IPS-15b (cell line): ENCODE data around the gene SLC35F2.

Source experiments
- H3K27me3 ChIP-seq: one replicate; pipeline ENCODE4 v1.6.1; 2013; ENCODE audit warnings: low read length; ENCODE audit not compliant: control insufficient read depth, insufficient read depth
- H3K36me3 ChIP-seq: one replicate; pipeline ENCODE4 v1.6.1; 2013; ENCODE audit warnings: low read length; ENCODE audit not compliant: control insufficient read depth, insufficient read depth
- H3K4me1 ChIP-seq: one replicate; pipeline ENCODE4 v1.6.1; 2013; ENCODE audit warnings: mild to moderate bottlenecking, low read length; ENCODE audit not compliant: control insufficient read depth, insufficient read depth
- H3K4me3 ChIP-seq: one replicate; pipeline ENCODE4 v1.5.1; 2013; ENCODE audit warnings: low read depth, low read length
- H3K9ac ChIP-seq: one replicate; pipeline ENCODE4 v1.6.1; 2013; ENCODE audit warnings: low read depth, mild to moderate bottlenecking, low read length
- H3K9me3 ChIP-seq: one replicate; pipeline ENCODE4 v1.6.1; 2013; ENCODE audit warnings: mild to moderate bottlenecking, low read length; ENCODE audit not compliant: control insufficient read depth, insufficient read depth

The SLC35F2 gene

DNA sequence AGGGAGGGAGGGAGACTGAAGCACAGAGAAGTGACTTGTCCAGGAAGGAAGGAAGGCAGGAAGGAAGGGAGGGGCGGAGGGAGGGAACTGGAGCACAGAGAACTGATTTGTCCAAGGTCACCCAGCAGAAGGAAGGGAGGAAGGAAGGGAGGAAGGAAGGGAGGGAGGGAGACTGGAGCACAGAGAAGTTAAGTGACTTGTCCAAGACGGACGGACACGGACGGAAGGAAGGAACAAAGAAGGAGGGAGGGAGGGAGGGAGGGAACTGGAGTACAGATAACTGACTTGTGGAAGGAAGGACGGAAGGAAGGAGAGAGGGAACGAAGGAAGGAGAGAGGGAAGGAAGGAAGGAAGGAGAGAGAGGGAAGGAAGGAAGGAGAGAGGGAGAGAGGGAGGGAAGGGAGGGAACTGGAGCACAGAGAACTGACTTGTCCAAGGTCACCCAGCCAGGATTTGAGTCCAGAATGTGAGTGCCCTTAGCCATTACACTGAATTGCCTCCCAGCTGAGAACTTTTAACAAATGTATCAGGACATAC, 1.5 kb downstream of the SLC35F2 start:
- H3K9me3 ChIP-seq, result no peaks in the 10 kb centered on the region
- peak overlapping the region; percentile 91 for H3K4me3 ChIP-seq
- H3K36me3 ChIP-seq, result no peaks in the 10 kb centered on the region
- peaks cover 10% of the 10 kb centered on the region for H3K27me3 ChIP-seq
- H3K4me1 ChIP-seq, result peaks cover 4% of the 10 kb centered on the region
- H3K9ac ChIP-seq, result no peak overlapping the region

DNA sequence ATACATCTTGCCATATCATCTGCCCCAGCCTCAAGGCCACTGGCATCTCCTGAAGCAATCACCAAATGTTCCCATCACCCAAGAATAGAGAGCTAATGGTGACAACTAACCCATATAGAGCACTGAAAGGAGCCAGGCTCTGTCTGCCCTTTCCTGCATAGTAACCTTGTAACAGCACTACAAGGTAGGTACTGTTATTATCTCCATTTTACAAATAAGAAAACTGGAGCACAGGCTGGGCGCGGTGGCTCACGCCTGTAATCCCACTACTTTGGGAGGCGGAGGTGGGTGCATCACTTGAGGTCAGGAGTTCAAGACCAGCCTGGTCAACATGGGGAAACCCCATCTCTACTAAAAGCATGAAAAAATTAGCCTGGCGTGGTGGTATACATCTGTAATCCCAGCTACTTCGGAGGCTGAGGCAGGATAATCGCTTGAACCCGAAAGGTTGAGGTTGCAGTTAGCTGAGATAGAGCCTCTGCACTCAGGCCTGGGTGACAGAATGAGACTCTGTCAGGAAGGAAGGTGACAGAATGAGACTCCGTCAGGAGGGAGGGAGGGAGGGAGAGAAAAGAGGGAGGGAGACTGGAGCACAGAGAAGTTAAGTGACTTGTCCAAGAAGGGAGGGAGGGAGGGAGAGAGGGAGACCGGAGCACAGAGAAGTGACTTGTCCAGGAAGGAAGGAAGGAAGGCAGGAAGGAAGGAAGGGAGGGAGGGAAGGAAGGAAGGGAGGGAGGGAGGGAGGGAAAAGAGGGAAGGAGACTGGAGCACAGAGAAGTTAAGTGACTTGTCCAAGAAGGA, 2.2 kb downstream of the SLC35F2 start:
- no peaks in the 10 kb centered on the region for H3K36me3 ChIP-seq
- peaks cover 4% of the 10 kb centered on the region for H3K4me1 ChIP-seq
- no peak overlapping the region for H3K9ac ChIP-seq
- peaks cover 10% of the 10 kb centered on the region for H3K27me3 ChIP-seq
- no peaks in the 10 kb centered on the region for H3K9me3 ChIP-seq
- H3K4me3 ChIP-seq, result peak overlapping the region; percentile 91

DNA sequence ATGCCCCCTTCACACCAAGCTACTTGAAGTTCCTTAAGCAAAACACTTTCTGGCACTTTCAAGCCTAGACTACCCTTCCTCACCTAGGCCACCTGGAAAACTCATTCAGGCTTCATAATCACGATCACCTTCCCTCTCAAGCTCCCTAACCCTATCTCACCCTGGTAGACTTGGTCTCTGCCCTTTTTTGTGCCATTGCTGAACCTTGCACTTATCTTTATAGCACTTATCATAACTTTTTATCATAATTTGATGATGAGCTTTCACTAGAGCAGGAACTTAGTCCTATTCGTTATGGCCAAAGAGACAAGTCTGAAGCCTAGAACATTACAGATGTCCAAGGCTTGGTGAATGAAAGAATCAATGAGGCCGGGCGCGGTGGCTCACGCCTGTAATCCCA, 5.5 kb downstream of the SLC35F2 start:
- Histone ChIP-seq H3K4me3 (no peak overlapping the region), H3K9ac (no peak overlapping the region), H3K9me3 (no peaks in the 10 kb centered on the region), H3K36me3 (no peaks in the 10 kb centered on the region), H3K27me3 (peaks cover 10% of the 10 kb centered on the region), H3K4me1 (peaks cover 2% of the 10 kb centered on the region)

DNA sequence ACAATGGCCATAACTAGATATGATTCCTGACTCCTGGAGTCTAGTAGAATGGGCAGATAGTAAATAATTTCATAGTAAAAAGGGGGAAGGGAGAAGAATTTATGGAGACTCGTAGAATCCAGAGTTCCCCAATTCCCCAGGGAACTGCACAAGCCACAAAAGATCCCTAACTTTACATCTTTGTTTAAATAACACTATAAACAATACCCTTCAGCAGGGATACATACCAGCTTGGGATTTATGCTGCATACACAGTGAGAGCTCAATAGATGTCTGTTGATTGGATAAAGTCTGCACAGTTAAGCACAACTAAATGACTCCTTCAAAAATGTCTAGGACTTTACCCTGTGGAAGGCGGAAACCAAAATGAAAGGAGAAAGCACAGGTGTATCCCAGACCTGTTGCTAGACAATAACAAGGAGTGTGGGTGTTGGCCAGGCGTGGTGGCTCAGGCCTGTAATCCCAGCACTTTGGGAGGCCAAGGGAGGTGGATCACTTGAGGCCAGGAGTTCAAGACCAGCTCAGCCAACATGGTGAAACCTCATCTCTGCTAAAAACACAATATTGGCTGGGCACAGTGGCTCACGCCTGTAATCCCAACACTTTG, 6.8 kb downstream of the SLC35F2 start:
- Histone ChIP-seq H3K27me3 (no peaks in the 10 kb centered on the region), H3K4me1 (no peaks in the 10 kb centered on the region), H3K36me3 (no peaks in the 10 kb centered on the region), H3K9me3 (no peaks in the 10 kb centered on the region), H3K4me3 (no peak overlapping the region), H3K9ac (no peak overlapping the region)

DNA sequence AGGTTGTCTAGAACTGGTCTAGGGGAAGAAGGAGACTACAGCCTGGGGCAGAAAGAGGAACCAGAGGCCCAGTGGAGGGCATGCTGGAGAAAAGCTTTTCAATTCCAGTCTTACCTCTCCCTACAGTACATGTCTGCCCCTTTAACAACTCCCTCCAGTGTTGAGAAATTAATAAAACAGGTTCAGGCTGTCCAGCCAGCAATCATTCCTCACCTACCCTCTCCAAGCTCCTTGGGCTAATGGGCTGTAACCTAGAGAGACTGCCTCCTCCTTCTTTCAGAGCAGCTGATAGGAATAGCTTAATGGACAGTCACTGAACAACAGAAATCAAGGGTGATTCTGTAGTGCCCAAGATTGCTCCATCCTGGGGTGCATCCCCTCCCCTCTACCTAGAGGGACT, 8.8 kb downstream of the SLC35F2 start:
- H3K36me3 ChIP-seq, result no peaks in the 10 kb centered on the region
- no peaks in the 10 kb centered on the region for H3K9me3 ChIP-seq
- no peak overlapping the region for H3K9ac ChIP-seq
- no peaks in the 10 kb centered on the region for H3K27me3 ChIP-seq
- no peak overlapping the region for H3K4me3 ChIP-seq
- no peaks in the 10 kb centered on the region for H3K4me1 ChIP-seq

DNA sequence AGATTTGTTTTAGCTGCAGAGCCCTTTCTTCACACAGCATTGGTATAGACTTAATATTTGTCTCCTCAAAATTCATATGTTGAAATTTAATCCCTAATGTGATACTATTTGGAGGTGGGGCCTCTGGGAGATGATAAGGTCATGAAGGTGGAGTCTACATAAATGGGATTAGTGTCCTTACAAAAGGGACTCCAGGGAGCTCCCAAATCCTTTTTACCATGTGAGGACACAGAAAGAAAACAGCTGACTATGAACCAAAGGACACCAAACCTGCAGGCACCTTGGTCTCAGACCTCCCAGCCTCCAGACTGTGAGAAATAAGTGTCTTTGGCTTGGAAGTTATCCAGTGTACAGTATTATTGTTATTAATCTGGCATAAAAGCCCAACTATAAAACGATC, 10.2 kb downstream of the SLC35F2 start:
- Histone ChIP-seq H3K36me3 (no peaks in the 10 kb centered on the region), H3K4me1 (no peaks in the 10 kb centered on the region), H3K9ac (no peak overlapping the region), H3K9me3 (no peaks in the 10 kb centered on the region), H3K27me3 (no peaks in the 10 kb centered on the region), H3K4me3 (no peak overlapping the region)

DNA sequence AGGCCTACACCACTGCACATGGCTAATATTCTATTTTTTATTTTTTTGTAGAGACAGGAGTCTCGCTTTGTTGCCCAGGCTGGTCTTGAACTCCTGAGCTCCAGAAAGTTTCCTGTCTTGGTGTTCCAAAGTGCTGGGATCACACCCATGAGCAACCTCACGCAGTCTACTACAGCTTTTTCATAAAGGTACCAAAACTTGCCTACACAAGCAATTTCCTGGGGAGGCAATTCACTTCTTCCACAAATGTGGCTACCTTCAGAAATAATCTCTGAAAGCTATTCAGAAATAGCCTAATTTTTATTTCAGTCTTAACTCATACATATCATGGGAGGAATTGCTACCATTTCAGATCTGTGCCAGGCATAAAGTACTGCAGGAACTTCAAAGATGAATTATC, 11.4 kb downstream of the SLC35F2 start:
- no peaks in the 10 kb centered on the region for H3K27me3 ChIP-seq
- H3K4me3 ChIP-seq, result no peak overlapping the region
- H3K36me3 ChIP-seq, result no peaks in the 10 kb centered on the region
- no peaks in the 10 kb centered on the region for H3K4me1 ChIP-seq
- no peaks in the 10 kb centered on the region for H3K9me3 ChIP-seq
- H3K9ac ChIP-seq, result no peak overlapping the region

DNA sequence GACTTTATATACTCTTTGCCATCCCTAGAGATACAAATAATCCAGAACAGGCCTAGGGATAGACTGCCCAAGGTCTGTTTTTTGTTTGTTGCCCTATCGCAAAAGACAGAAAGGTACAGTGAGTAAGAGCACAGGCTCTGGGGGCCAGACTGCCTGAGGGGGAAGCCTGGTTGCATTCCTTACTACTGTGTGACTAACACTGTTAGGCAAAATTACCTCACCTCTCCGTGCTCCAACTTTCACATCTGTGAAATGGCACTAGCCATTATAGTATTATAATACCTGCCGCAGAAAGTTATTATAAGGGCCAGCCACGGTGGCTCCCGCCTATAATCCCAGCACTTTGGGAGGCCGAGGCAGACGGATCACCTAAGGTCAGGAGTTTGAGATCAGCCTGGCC, 14.5 kb downstream of the SLC35F2 start:
- no peak overlapping the region for H3K9ac ChIP-seq
- H3K27me3 ChIP-seq, result no peaks in the 10 kb centered on the region
- no peaks in the 10 kb centered on the region for H3K9me3 ChIP-seq
- H3K4me3 ChIP-seq, result no peak overlapping the region
- H3K36me3 ChIP-seq, result no peaks in the 10 kb centered on the region
- H3K4me1 ChIP-seq, result peaks cover 3% of the 10 kb centered on the region

DNA sequence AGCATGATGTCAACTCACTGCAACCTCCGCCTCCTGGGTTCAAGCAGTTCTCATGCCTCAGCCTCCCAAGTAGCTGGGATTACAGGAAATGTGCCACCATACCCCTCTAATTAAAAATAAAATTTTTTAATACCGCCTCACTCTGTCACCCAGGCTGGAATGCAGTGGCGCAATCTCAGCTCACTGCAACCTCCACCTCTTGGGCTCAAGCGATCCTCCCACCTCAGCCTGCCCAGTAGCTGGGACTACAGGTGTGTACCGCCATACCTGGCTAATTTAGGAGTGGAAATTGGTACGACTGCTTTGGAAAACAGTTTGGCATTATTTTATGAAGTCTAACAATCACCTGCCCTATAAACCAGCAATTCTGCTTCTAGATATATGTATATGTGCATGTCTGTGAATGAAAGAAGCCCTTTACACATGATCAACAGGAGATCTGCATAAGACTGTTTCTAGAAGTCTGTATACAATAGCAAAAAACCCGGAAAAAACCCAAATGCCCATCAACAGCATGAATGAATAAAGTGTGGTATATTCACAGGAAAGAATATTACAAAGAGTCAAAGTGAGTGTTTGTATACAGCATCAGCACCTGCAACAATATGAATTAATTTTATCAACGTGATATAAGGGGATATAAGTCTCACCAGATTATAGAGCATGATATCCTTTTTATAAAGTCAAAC, 16.0 kb downstream of the SLC35F2 start:
- Histone ChIP-seq H3K9ac (no peak overlapping the region), H3K9me3 (no peaks in the 10 kb centered on the region), H3K36me3 (no peaks in the 10 kb centered on the region), H3K4me1 (peaks cover 3% of the 10 kb centered on the region), H3K4me3 (no peak overlapping the region), H3K27me3 (no peaks in the 10 kb centered on the region)

DNA sequence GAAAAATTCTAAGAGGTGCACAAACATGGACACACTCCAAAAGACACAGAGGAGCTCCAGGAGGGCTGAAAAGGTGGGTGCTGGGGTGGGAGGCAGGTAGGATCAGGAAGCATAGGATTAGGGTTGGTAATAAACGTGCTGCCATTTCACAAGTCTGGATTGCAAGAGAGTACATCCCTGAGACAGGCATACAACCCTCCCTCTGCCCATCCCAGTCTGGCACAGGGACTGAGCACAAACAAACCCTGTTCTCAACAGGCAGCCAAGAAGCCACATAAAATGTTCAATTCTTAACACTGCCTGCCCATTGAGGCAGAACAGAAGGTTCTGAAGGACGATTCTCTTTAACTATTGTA, 18.5 kb downstream of the SLC35F2 start:
- Histone ChIP-seq H3K4me3 (no peak overlapping the region), H3K36me3 (no peaks in the 10 kb centered on the region), H3K9ac (no peak overlapping the region), H3K4me1 (peaks cover 5% of the 10 kb centered on the region), H3K27me3 (no peaks in the 10 kb centered on the region), H3K9me3 (no peaks in the 10 kb centered on the region)

DNA sequence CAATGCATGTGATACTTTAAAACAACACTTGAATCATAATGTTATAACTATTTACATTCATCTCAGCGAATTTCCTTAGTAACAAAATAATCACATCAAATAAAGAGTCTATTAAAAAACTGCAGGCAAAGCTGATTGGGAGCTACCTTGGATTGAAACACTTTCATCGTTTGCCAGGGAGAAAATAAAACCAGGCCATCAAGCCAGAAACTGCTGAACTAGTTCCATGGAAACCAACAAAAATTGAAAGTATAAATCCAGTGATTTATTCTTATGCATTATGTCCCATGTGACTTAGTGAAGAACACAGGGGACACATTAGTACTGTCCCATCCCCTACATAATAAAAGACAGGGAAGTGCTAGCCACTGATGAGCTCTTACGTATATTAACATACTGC, 21.7 kb downstream of the SLC35F2 start:
- H3K27me3 ChIP-seq, result peaks cover 6% of the 10 kb centered on the region
- no peak overlapping the region for H3K9ac ChIP-seq
- H3K4me3 ChIP-seq, result no peak overlapping the region
- H3K36me3 ChIP-seq, result no peaks in the 10 kb centered on the region
- peaks cover 10% of the 10 kb centered on the region for H3K4me1 ChIP-seq
- H3K9me3 ChIP-seq, result no peaks in the 10 kb centered on the region

DNA sequence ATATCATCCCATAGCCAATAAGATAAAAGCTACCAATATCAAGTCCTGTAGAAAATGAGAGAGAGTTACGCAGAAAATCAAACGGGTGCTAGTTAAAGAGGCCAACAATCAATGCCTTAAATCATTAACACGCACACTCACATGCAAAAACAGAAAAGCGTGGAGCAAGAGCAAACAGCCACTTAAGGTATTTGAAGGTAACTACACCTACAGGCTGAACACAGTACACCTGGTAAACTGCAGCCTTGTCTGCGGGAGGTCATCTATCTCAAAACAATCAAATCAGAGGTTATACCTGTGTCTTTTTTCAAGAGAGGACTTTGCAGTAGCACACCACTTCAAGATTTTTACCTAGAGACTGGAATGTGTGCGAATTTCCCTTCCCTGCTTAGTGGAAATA, 23.6 kb downstream of the SLC35F2 start:
- H3K4me1 ChIP-seq, result peaks cover 7% of the 10 kb centered on the region
- peaks cover 6% of the 10 kb centered on the region for H3K27me3 ChIP-seq
- no peak overlapping the region for H3K4me3 ChIP-seq
- no peaks in the 10 kb centered on the region for H3K9me3 ChIP-seq
- no peak overlapping the region for H3K9ac ChIP-seq
- no peaks in the 10 kb centered on the region for H3K36me3 ChIP-seq
